IPS-11a (cell line): ENCODE results near the gene DPCD.
"Not testable (repeated sequence)": the region's sequence is repeated elsewhere in the genome, so short reads cannot be mapped to it uniquely, and the experiment has no call there.

ENCODE experiments used
- H3K4me3 ChIP-seq: one replicate; pipeline ENCODE4 v1.5.1; 2013; ENCODE audit warnings: low read depth, low read length, control low read depth

DPCD gene

GRCh38 chr10:101617102-101617823, 29.1 kb downstream of the DPCD start:
- no peak overlapping the region for H3K4me3 ChIP-seq

GRCh38 chr10:101617824-101618568, 29.9 kb downstream of the DPCD start:
- no peak overlapping the region for H3K4me3 ChIP-seq

- no peak overlapping the region for H3K4me3 ChIP-seq
Measured at GRCh38 chr10:101618871-101619270, 30.8 kb downstream of the DPCD start.

- H3K4me3 ChIP-seq, result no peak overlapping the region
Measured at GRCh38 chr10:101619983-101620382, 31.9 kb downstream of the DPCD start.

- no peak overlapping the region for H3K4me3 ChIP-seq
Measured at GRCh38 chr10:101623528-101623927, 35.4 kb downstream of the DPCD start.

GRCh38 chr10:101624526-101625102, 36.5 kb downstream of the DPCD start:
- H3K4me3 ChIP-seq, result no peak overlapping the region

- no peak overlapping the region for H3K4me3 ChIP-seq
Measured at GRCh38 chr10:101625821-101626412, 37.8 kb downstream of the DPCD start.

- no peak overlapping the region for H3K4me3 ChIP-seq
Measured at GRCh38 chr10:101629837-101630632, 41.9 kb downstream of the DPCD start.

- H3K4me3 ChIP-seq, result no peak overlapping the region
Measured at GRCh38 chr10:101630633-101630920, 42.5 kb downstream of the DPCD start.

GRCh38 chr10:101631821-101632475, 43.8 kb downstream of the DPCD start:
- H3K4me3 ChIP-seq, result no peak overlapping the region

GRCh38 chr10:101633510-101633909, 45.4 kb downstream of the DPCD start:
- H3K4me3 ChIP-seq, result not testable (repeated sequence)

- H3K4me3 ChIP-seq, result no peak overlapping the region
Measured at GRCh38 chr10:101639141-101639900, 51.2 kb downstream of the DPCD start.

GRCh38 chr10:101643546-101643945, 55.4 kb downstream of the DPCD start:
- no peak overlapping the region for H3K4me3 ChIP-seq

- H3K4me3 ChIP-seq, result no peak overlapping the region
Measured at GRCh38 chr10:101644002-101644401, 55.9 kb downstream of the DPCD start.

GRCh38 chr10:101645659-101646058, 57.5 kb downstream of the DPCD start:
- no peak overlapping the region for H3K4me3 ChIP-seq

- H3K4me3 ChIP-seq, result no peak overlapping the region
Measured at GRCh38 chr10:101646364-101646763, 58.2 kb downstream of the DPCD start.

- no peak overlapping the region for H3K4me3 ChIP-seq
Measured at GRCh38 chr10:101647255-101647654, 59.1 kb downstream of the DPCD start.

GRCh38 chr10:101649525-101650085, 61.5 kb downstream of the DPCD start:
- H3K4me3 ChIP-seq, result no peak overlapping the region

GRCh38 chr10:101650863-101651262, 62.7 kb downstream of the DPCD start:
- no peak overlapping the region for H3K4me3 ChIP-seq

GRCh38 chr10:101651336-101651735, 63.2 kb downstream of the DPCD start:
- no peak overlapping the region for H3K4me3 ChIP-seq
